Fibroblast of the aortic adventitia (primary cell): ENCODE data around the gene OOSP4B. TPM values are rescaled to one million over a fixed set of nuclear protein-coding genes. Genes with fewer than 3 reads are reported as not detected.
"Not testable (repeated sequence)": the region's sequence is repeated elsewhere in the genome, so short reads cannot be mapped to it uniquely, and the experiment has no call there.

Experiments
- DNase-seq: peaks from one replicate; pipeline ENCODE4 v3.0.0-alpha.2; 2010; ENCODE audit warnings: low read depth
- H3K4me3 ChIP-seq: 2 replicates; pipeline ENCODE4 v1.5.1; 2011; ENCODE audit warnings: low read depth, mild to moderate bottlenecking, control low read depth, low read length, moderate library complexity
- CTCF ChIP-seq: IDR thresholded peaks from 2 replicates; pipeline ENCODE4 v1.5.1; 2011; ENCODE audit warnings: mild to moderate bottlenecking, low read length, control low read depth, inconsistent platforms; ENCODE audit not compliant: insufficient read depth
- total RNA-seq: library from RNA; depleted of rRNA; stranded (reverse); fragments of >200 nt; gene quantifications from 2 replicates; pipeline ENCODE4 v1.2.3, GENCODE V29; 2012; ENCODE audit warnings: low replicate concordance

The OOSP4B gene
- not detected in 2 replicates for total RNA-seq

GRCh38 chr11:60016881-60017280, at the start of gene OOSP4B:
TSS of gene OOSP4B (plus strand) at chr11:60017181.
- no peak for TF ChIP-seq CTCF
- no peak for DNase-seq
- H3K4me3 ChIP-seq, result no peak within 1 kb of the TSS

- TF ChIP-seq CTCF, result no peak
- no peak overlapping the region for H3K4me3 ChIP-seq
- no peak for DNase-seq
These were observed 49.1 kb upstream of the OOSP4B start for GRCh38 chr11:59967677-59968394.

- H3K4me3 ChIP-seq, result no peak overlapping the region
- TF ChIP-seq CTCF, result no peak
- DNase-seq, result no peak
These were observed 48.6 kb upstream of the OOSP4B start for GRCh38 chr11:59968395-59968783.

- DNase-seq, result no peak
- TF ChIP-seq CTCF, result no peak
- H3K4me3 ChIP-seq, result no peak overlapping the region
These were observed 43.9 kb upstream of the OOSP4B start for GRCh38 chr11:59973097-59973496.

GRCh38 chr11:59981106-59981770, 35.7 kb upstream of the OOSP4B start:
- DNase-seq, result no peak
- TF ChIP-seq CTCF, result no peak

GRCh38 chr11:59982037-59982436, 34.9 kb upstream of the OOSP4B start:
- not testable (repeated sequence) for DNase-seq

More at GRCh38 chr11:59981106-59981770, 35.7 kb upstream of the OOSP4B start:
- no peak overlapping the region for H3K4me3 ChIP-seq

GRCh38 chr11:59983212-59983611, 33.8 kb upstream of the OOSP4B start:
- H3K4me3 ChIP-seq, result no peak overlapping the region
- no peak for TF ChIP-seq CTCF
- DNase-seq, result no peak

More at GRCh38 chr11:59982037-59982436, 34.9 kb upstream of the OOSP4B start:
- H3K4me3 ChIP-seq, result not testable (repeated sequence)
